ENCODE results near the gene TNIK.

TNIK gene

GRCh38 chr3:171354706-171355582, 105.3 kb downstream of the TNIK start:
- no peak overlapping the region for H3K4me2 ChIP-seq (ENCODE audit: low read length)
- no peak overlapping the region for H3K4me3 ChIP-seq (ENCODE audit: low read depth, low read length, poor library complexity, severe bottlenecking)
- H3K4me1 ChIP-seq (ENCODE audit: insufficient read depth, low read length, severe bottlenecking), result no peaks in the 10 kb centered on the region
- H3K9me3 ChIP-seq (ENCODE audit: low read length), result no peaks in the 10 kb centered on the region
- H2AFZ ChIP-seq (ENCODE audit: low read length), result no peak overlapping the region
- H3K27ac ChIP-seq (ENCODE audit: low read depth, low read length, poor library complexity, severe bottlenecking), result no peak overlapping the region
- H3K27me3 ChIP-seq (ENCODE audit: insufficient read depth, low read length), result no peaks in the 10 kb centered on the region
- no peaks in the 10 kb centered on the region for H3F3A ChIP-seq (ENCODE audit: insufficient read depth, low read length)
- H4K20me1 ChIP-seq (ENCODE audit: insufficient read depth, low read length), result no peaks in the 10 kb centered on the region
- H3K9ac ChIP-seq (ENCODE audit: low read length), result no peak overlapping the region
- no peaks in the 10 kb centered on the region for H3K79me2 ChIP-seq (ENCODE audit: insufficient read depth, low read length)
- H3K9me2 ChIP-seq (ENCODE audit: low read depth, low read length), result no peaks in the 10 kb centered on the region
- H3K36me3 ChIP-seq (ENCODE audit: insufficient read depth, low read length), result no peaks in the 10 kb centered on the region
- TF ChIP-seq EZH2 (IDR thresholded peaks at IDR 0.05; ENCODE audit: borderline replicate concordance, low read length) (no peak), CTCF (IDR thresholded peaks at IDR 0.05; ENCODE audit: low read length) (no peak)

GRCh38 chr3:171354049-171354705, 106.0 kb downstream of the TNIK start:
- H3K4me1 ChIP-seq (ENCODE audit: insufficient read depth, low read length, severe bottlenecking), result no peaks in the 10 kb centered on the region
- TF ChIP-seq CTCF (IDR thresholded peaks at IDR 0.05; ENCODE audit: low read length) (no peak), EZH2 (IDR thresholded peaks at IDR 0.05; ENCODE audit: borderline replicate concordance, low read length) (no peak)

GRCh38 chr3:171353423-171353822, 106.8 kb downstream of the TNIK start:
- H3K4me1 ChIP-seq (ENCODE audit: insufficient read depth, low read length, severe bottlenecking), result no peaks in the 10 kb centered on the region
- no peak overlapping the region for H3K4me3 ChIP-seq (ENCODE audit: low read depth, low read length, poor library complexity, severe bottlenecking)
- no peak overlapping the region for H2AFZ ChIP-seq (ENCODE audit: low read length)
- no peaks in the 10 kb centered on the region for H3F3A ChIP-seq (ENCODE audit: insufficient read depth, low read length)
- H3K36me3 ChIP-seq (ENCODE audit: insufficient read depth, low read length), result no peaks in the 10 kb centered on the region
- H3K79me2 ChIP-seq (ENCODE audit: insufficient read depth, low read length), result no peaks in the 10 kb centered on the region
- no peaks in the 10 kb centered on the region for H3K9me2 ChIP-seq (ENCODE audit: low read depth, low read length)
- no peak overlapping the region for H3K9ac ChIP-seq (ENCODE audit: low read length)
- no peaks in the 10 kb centered on the region for H3K27me3 ChIP-seq (ENCODE audit: insufficient read depth, low read length)
- H3K27ac ChIP-seq (ENCODE audit: low read depth, low read length, poor library complexity, severe bottlenecking), result no peak overlapping the region
- TF ChIP-seq EZH2 (IDR thresholded peaks at IDR 0.05; ENCODE audit: borderline replicate concordance, low read length) (no peak), CTCF (IDR thresholded peaks at IDR 0.05; ENCODE audit: low read length) (no peak)
- no peak overlapping the region for H3K4me2 ChIP-seq (ENCODE audit: low read length)
- H4K20me1 ChIP-seq (ENCODE audit: insufficient read depth, low read length), result no peaks in the 10 kb centered on the region
- H3K9me3 ChIP-seq (ENCODE audit: low read length), result no peaks in the 10 kb centered on the region

More at GRCh38 chr3:171354049-171354705, 106.0 kb downstream of the TNIK start:
- Histone ChIP-seq H3K27ac (ENCODE audit: low read depth, low read length, poor library complexity, severe bottlenecking) (no peak overlapping the region), H3K9me3 (ENCODE audit: low read length) (no peaks in the 10 kb centered on the region), H2AFZ (ENCODE audit: low read length) (no peak overlapping the region), H3K9ac (ENCODE audit: low read length) (no peak overlapping the region), H3K36me3 (ENCODE audit: insufficient read depth, low read length) (no peaks in the 10 kb centered on the region), H3K4me2 (ENCODE audit: low read length) (no peak overlapping the region), H3K9me2 (ENCODE audit: low read depth, low read length) (no peaks in the 10 kb centered on the region), H3K79me2 (ENCODE audit: insufficient read depth, low read length) (no peaks in the 10 kb centered on the region), H3K27me3 (ENCODE audit: insufficient read depth, low read length) (no peaks in the 10 kb centered on the region), H3K4me3 (ENCODE audit: low read depth, low read length, poor library complexity, severe bottlenecking) (no peak overlapping the region), H4K20me1 (ENCODE audit: insufficient read depth, low read length) (no peaks in the 10 kb centered on the region), H3F3A (ENCODE audit: insufficient read depth, low read length) (no peaks in the 10 kb centered on the region)

All from OCI-LY1 (cell line).